ENCODE measurements around the gene FEZF1. TPM values are rescaled to one million over a fixed set of nuclear protein-coding genes. Genes with fewer than 3 reads are reported as not detected.

The FEZF1 gene
- total and polyA plus RNA-seq, 12 donors, result not detected

- no peak for ATAC-seq
- peaks cover 0 to 25% (median 0%) of the 10 kb centered on the region in 9 donors for H3K36me3 ChIP-seq
- intact Hi-C loops (cut with DNase I), result no loop called here
- no peaks in the 10 kb centered on the region for H3K4me1 ChIP-seq
- no peaks in the 10 kb centered on the region for H3K27me3 ChIP-seq
- WGBS, 2 donors, result 86 to 89% methylated on average over 7 of the region's 7 CpGs
- no peak overlapping the region for H3K4me3 ChIP-seq
- H3K27ac ChIP-seq, result no peak overlapping the region
- DNase-seq, result no peak
- no peaks in the 10 kb centered on the region for H3K9me3 ChIP-seq
- TF ChIP-seq CTCF (IDR thresholded peaks at IDR 0.05), result no peak
Measured at GRCh38 chr7:122343601-122344302, 39.2 kb upstream of the FEZF1 start.

GRCh38 chr7:122340427-122340826 lies 35.9 kb upstream of the FEZF1 start:
- no peaks in the 10 kb centered on the region for H3K9me3 ChIP-seq
- ATAC-seq (no peak), DNase-seq (no peak)
- H3K4me1 ChIP-seq, result no peaks in the 10 kb centered on the region
- TF ChIP-seq CTCF (IDR thresholded peaks at IDR 0.05), result no peak
- no peak overlapping the region for H3K27ac ChIP-seq
- WGBS, 2 donors, result 96 to 98% methylated on average over 1 of the region's 1 CpG
- no peak overlapping the region for H3K4me3 ChIP-seq
- intact Hi-C loops (cut with DNase I), result no loop called here
- peaks cover 0 to 17% (median 0%) of the 10 kb centered on the region in 9 donors for H3K36me3 ChIP-seq
- H3K27me3 ChIP-seq, result no peaks in the 10 kb centered on the region

GRCh38 chr7:122339145-122339904 lies 34.8 kb upstream of the FEZF1 start:
- no peak for TF ChIP-seq CTCF (IDR thresholded peaks at IDR 0.05)
- Histone ChIP-seq H3K36me3 (peaks cover 0 to 10% (median 0%) of the 10 kb centered on the region in 9 donors), H3K9me3 (no peaks in the 10 kb centered on the region), H3K27me3 (no peaks in the 10 kb centered on the region), H3K27ac (no peak overlapping the region), H3K4me3 (no peak overlapping the region), H3K4me1 (no peaks in the 10 kb centered on the region)
- DNase-seq (no peak), ATAC-seq (no peak)
- intact Hi-C loops (cut with DNase I), result no loop called here
- 85 to 87% methylated on average over 6 of the region's 6 CpGs for WGBS, 2 donors

GRCh38 chr7:122337011-122337410 lies 32.5 kb upstream of the FEZF1 start:
- Histone ChIP-seq H3K27ac (no peak overlapping the region), H3K4me1 (no peaks in the 10 kb centered on the region), H3K4me3 (no peak overlapping the region), H3K27me3 (no peaks in the 10 kb centered on the region), H3K9me3 (no peaks in the 10 kb centered on the region), H3K36me3 (no peaks in the 10 kb centered on the region)
- ATAC-seq (no peak), DNase-seq (no peak)
- TF ChIP-seq CTCF (IDR thresholded peaks at IDR 0.05), result no peak
- 63 to 67% methylated on average over 2 of the region's 2 CpGs for WGBS, 2 donors
- intact Hi-C loops (cut with DNase I), result no loop called here

Measured in heart right ventricle (tissue), 16 donors.